Measurements from ENCODE around the gene SLC35B1. TPM values are rescaled to one million over a fixed set of nuclear protein-coding genes. Genes with fewer than 3 reads are reported as not detected.

The SLC35B1 gene
- total RNA-seq, 4 donors from 2014 or later = 29.6 to 46.5 (median 42.8) TPM

- Histone ChIP-seq H3K4me3 (no peak overlapping the region), H3K27me3 (no peaks in the 10 kb centered on the region), H3K36me3 (peaks cover 0 to 41% (median 5%) of the 10 kb centered on the region in 3 donors), H3K9me3 (no peaks in the 10 kb centered on the region), H3K27ac (peak overlapping the region in 1 of 4 donors; percentile 36), H3K4me1 (peaks cover 0 to 7% (median 3%) of the 10 kb centered on the region in 4 donors)
- TF ChIP-seq EP300 (IDR thresholded peaks at IDR 0.05) (no peak), CTCF (IDR thresholded peaks at IDR 0.05) (no peak), POLR2A (IDR thresholded peaks at IDR 0.05) (no peak)
- WGBS, 2 donors = 48% methylated on average over 6 of the region's 6 CpGs
- DNase-seq (ENCODE audit: low spot score in 2 of 2) = no peak
These were observed 9.8 kb downstream of the SLC35B1 start for GRCh38 chr17:49698005-49698404.

- TF ChIP-seq EP300 (IDR thresholded peaks at IDR 0.05) (no peak), CTCF (IDR thresholded peaks at IDR 0.05) (no peak), POLR2A (IDR thresholded peaks at IDR 0.05) (no peak)
- DNase-seq (ENCODE audit: low spot score in 2 of 2) = no peak
These were observed 11.5 kb downstream of the SLC35B1 start for GRCh38 chr17:49696233-49696761.

GRCh38 chr17:49695698-49696232, 12.0 kb downstream of the SLC35B1 start:
- Histone ChIP-seq H3K36me3 (peaks cover 0 to 19% (median 3%) of the 10 kb centered on the region in 3 donors), H3K4me3 (no peak overlapping the region), H3K27me3 (peaks cover 0 to 4% of the 10 kb centered on the region in 2 donors), H3K27ac (peak overlapping the region in 3 of 4 donors; percentile 1 to 58 (median 42)), H3K9me3 (no peaks in the 10 kb centered on the region), H3K4me1 (peaks cover 0 to 18% (median 3%) of the 10 kb centered on the region in 4 donors)
- DNase-seq (ENCODE audit: low spot score in 2 of 2) = no peak
- TF ChIP-seq CTCF (IDR thresholded peaks at IDR 0.05) (no peak), POLR2A (IDR thresholded peaks at IDR 0.05) (no peak), EP300 (IDR thresholded peaks at IDR 0.05) (no peak)
- WGBS, 2 donors = 41 to 49% methylated on average over 5 of the region's 5 CpGs

More at GRCh38 chr17:49696233-49696761, 11.5 kb downstream of the SLC35B1 start:
- Histone ChIP-seq H3K27me3 (peaks cover 0 to 4% of the 10 kb centered on the region in 2 donors), H3K9me3 (no peaks in the 10 kb centered on the region), H3K4me3 (no peak overlapping the region), H3K27ac (peak overlapping the region; percentile 1 to 58 (median 35)), H3K36me3 (peaks cover 0 to 24% (median 3%) of the 10 kb centered on the region in 3 donors), H3K4me1 (peaks cover 0 to 14% (median 3%) of the 10 kb centered on the region in 4 donors)
- 62 to 71% methylated on average over 8 of the region's 8 CpGs for WGBS, 2 donors

- Histone ChIP-seq H3K36me3 (peaks cover 0 to 12% (median 0%) of the 10 kb centered on the region in 3 donors), H3K9me3 (no peaks in the 10 kb centered on the region), H3K4me1 (peaks cover 0 to 18% (median 3%) of the 10 kb centered on the region in 4 donors), H3K27me3 (peaks cover 0 to 4% of the 10 kb centered on the region in 2 donors), H3K27ac (no peak overlapping the region), H3K4me3 (no peak overlapping the region)
- DNase-seq (ENCODE audit: low spot score in 2 of 2) = peak; percentile 65 to 89
- no peak for TF ChIP-seq POLR2A (IDR thresholded peaks at IDR 0.05)
- TF ChIP-seq CTCF (IDR thresholded peaks at IDR 0.05) = peak; percentile 89 to 98 (median 95)
- 20 to 25% methylated on average over 16 of the region's 16 CpGs for WGBS, 2 donors
These were observed 12.7 kb downstream of the SLC35B1 start for GRCh38 chr17:49694847-49695697.
